LNCaP clone FGC (cell line): Measurements from ENCODE around the gene NDUFA12.

Experiments used
- DNase-seq: peaks from one replicate; pipeline ENCODE4 v3.0.0-alpha.2; 2011; ENCODE audit warnings: low read depth
- H3K4me3 ChIP-seq: 2 replicates; pipeline ENCODE4 v1.5.1; 2011; ENCODE audit warnings: mild to moderate bottlenecking, low read depth, low read length, control low read depth
- CTCF ChIP-seq: IDR thresholded peaks from 2 replicates; pipeline ENCODE4 v1.5.1; 2012; ENCODE audit warnings: mild to moderate bottlenecking; ENCODE audit not compliant: control insufficient read depth, insufficient read depth; ENCODE audit errors: extremely low read depth

Gene NDUFA12

GRCh38 chr12:94971923-94972322, 31.6 kb downstream of the NDUFA12 start:
- DNase-seq: no peak
- no peak overlapping the region for H3K4me3 ChIP-seq
- TF ChIP-seq CTCF: no peak

GRCh38 chr12:94970560-94970959, 32.9 kb downstream of the NDUFA12 start:
- DNase-seq: no peak
- H3K4me3 ChIP-seq: no peak overlapping the region
- no peak for TF ChIP-seq CTCF

- no peak for DNase-seq
- H3K4me3 ChIP-seq: no peak overlapping the region
Observed at GRCh38 chr12:94969424-94969823, 34.1 kb downstream of the NDUFA12 start.

GRCh38 chr12:94965982-94966630, 37.4 kb downstream of the NDUFA12 start:
- TF ChIP-seq CTCF: no peak
- DNase-seq: no peak
- H3K4me3 ChIP-seq: no peak overlapping the region

More at GRCh38 chr12:94969424-94969823, 34.1 kb downstream of the NDUFA12 start:
- TF ChIP-seq CTCF: no peak

GRCh38 chr12:94963649-94964048, 39.8 kb downstream of the NDUFA12 start:
- no peak overlapping the region for H3K4me3 ChIP-seq
- TF ChIP-seq CTCF: no peak

GRCh38 chr12:94962670-94963069, 40.8 kb downstream of the NDUFA12 start:
- no peak for DNase-seq
- no peak for TF ChIP-seq CTCF
- no peak overlapping the region for H3K4me3 ChIP-seq

More at GRCh38 chr12:94963649-94964048, 39.8 kb downstream of the NDUFA12 start:
- DNase-seq: no peak

GRCh38 chr12:94961911-94962310, 41.6 kb downstream of the NDUFA12 start:
- no peak overlapping the region for H3K4me3 ChIP-seq
- DNase-seq: no peak
- TF ChIP-seq CTCF: no peak
